ENCODE data around the gene ISLR2. TPM values are rescaled to one million over a fixed set of nuclear protein-coding genes. Genes with fewer than 3 reads are reported as not detected.

ISLR2 gene
- total RNA-seq, 1 experiment from 2014 or later, result 0.64 TPM

- Histone ChIP-seq H3K27ac (ENCODE audit: low read depth, low read length, poor library complexity, severe bottlenecking) (no peak overlapping the region), H3K9me3 (ENCODE audit: low read depth, low read length, poor library complexity, severe bottlenecking) (no peaks in the 10 kb centered on the region), H3K4me3 (ENCODE audit: low read depth, low read length, poor library complexity, severe bottlenecking) (no peak overlapping the region), H3K27me3 (replicated peaks; ENCODE audit: insufficient read depth, low read depth, low read length, poor library complexity) (no peaks in the 10 kb centered on the region), H3K4me1 (ENCODE audit: insufficient read depth, low read length, poor library complexity, severe bottlenecking) (no peaks in the 10 kb centered on the region), H3K36me3 (ENCODE audit: insufficient read depth, low read length, poor library complexity, severe bottlenecking) (no peaks in the 10 kb centered on the region)
- ChIA-PET CTCF (no interaction called here), POLR2A (ENCODE audit: low non-redundant PET) (no interaction called here)
- BruUV-seq (replicated peaks), result no TSS peak
- intact Hi-C loops (cut with micrococcal nuclease; ENCODE audit: unreplicated experiment), result no loop called here
- no peak for DNase-seq (ENCODE audit: low spot score)
- TF ChIP-seq CTCF (conservative IDR thresholded peaks at IDR 0.05; ENCODE audit: low read depth, low read length) (no peak), EZH2 (IDR thresholded peaks at IDR 0.05; ENCODE audit: borderline replicate concordance, low read depth, low read length, poor library complexity, severe bottlenecking) (no peak)
Observed at GRCh38 chr15:74147051-74147450, 16.7 kb downstream of the ISLR2 start.

DNA sequence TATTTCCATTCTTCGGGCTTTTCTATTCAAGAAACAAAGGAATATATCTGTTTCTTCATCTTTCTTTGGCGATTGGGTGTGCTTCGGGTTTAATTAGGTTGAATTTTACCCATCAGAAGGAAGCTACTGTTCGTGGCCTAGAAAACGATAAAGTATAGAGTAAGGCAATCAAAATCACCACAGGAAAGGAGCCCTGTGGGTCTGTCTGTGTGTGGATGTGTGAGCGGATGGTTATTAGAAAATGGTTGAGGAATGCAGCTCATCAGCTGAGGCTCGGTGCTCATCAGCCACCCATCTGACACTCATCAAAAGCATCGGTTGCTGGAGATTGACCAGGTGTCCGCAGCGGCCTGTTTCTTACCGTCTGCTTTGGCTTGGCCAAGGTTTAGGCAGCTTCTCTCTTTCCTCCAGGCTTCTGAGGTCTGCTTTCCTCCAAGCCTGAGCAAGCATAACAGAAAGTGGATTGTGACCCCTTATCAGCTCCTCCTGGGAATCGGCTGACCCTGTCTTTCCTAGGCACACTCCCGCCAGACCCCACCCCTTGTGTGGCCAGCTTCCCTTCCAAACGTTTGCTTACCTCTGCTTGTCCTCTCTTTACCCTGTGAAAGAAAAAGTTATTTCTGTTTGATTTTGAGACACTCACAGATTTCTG is 25.5 kb downstream of the ISLR2 start:
- H3K36me3 ChIP-seq (ENCODE audit: insufficient read depth, low read length, poor library complexity, severe bottlenecking), result no peaks in the 10 kb centered on the region
- POLR2A ChIA-PET (ENCODE audit: low non-redundant PET), result no interaction called here

DNA sequence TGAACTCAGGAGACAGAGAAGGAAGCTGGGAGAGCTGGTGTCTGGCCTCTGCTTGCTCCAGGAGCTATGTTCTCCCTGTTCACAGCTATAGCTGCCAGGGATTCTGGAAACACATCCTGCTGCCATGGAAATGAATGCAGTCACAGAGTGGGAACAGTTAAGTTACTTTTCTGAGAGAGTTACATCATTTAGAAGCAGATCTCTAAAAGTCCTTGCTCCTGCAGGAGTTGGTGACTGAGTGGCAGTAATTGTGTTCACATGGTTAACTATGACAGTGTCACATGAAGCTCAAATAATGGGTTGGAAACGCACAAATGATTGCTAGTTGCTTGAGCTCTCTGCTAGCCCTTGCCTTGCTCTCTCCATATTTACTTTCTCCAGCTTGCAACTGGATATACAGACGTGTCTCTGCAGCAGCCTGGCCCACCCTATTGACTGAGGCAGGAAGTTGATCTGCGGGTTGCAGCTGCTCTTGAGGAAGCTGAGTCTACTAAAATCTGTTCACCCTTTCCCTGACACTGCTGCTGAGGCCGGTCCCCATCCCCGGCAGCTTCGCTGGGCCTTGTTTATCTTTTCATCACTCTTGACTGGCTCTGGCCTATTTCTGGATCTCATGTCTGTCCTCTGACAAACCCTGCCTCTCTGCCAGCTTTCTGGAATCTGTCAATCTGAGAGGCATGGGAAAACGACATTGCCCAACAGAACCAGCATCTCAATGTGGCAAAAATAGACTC is 26.5 kb downstream of the ISLR2 start:
- Histone ChIP-seq H3K4me3 (ENCODE audit: low read depth, low read length, poor library complexity, severe bottlenecking) (no peak overlapping the region), H3K27me3 (replicated peaks; ENCODE audit: insufficient read depth, low read depth, low read length, poor library complexity) (no peaks in the 10 kb centered on the region), H3K27ac (ENCODE audit: low read depth, low read length, poor library complexity, severe bottlenecking) (no peak overlapping the region), H3K36me3 (ENCODE audit: insufficient read depth, low read length, poor library complexity, severe bottlenecking) (no peaks in the 10 kb centered on the region), H3K4me1 (ENCODE audit: insufficient read depth, low read length, poor library complexity, severe bottlenecking) (no peaks in the 10 kb centered on the region), H3K9me3 (ENCODE audit: low read depth, low read length, poor library complexity, severe bottlenecking) (no peaks in the 10 kb centered on the region)
- BruUV-seq (replicated peaks), result no TSS peak
- ChIA-PET POLR2A (ENCODE audit: low non-redundant PET) (interaction anchor here (0.6 kb wide), 1 partner anchor 18 kb away, joined by 15 read pairs; no protein-coding TSS in a partner anchor), CTCF (no interaction called here)
- TF ChIP-seq EZH2 (IDR thresholded peaks at IDR 0.05; ENCODE audit: borderline replicate concordance, low read depth, low read length, poor library complexity, severe bottlenecking) (no peak), CTCF (conservative IDR thresholded peaks at IDR 0.05; ENCODE audit: low read depth, low read length) (no peak)
- intact Hi-C loops (cut with micrococcal nuclease; ENCODE audit: unreplicated experiment), result no loop called here
- DNase-seq (ENCODE audit: low spot score), result no peak

More for the DNA sequence above, 25.5 kb downstream of the ISLR2 start:
- no peaks in the 10 kb centered on the region for H3K9me3 ChIP-seq (ENCODE audit: low read depth, low read length, poor library complexity, severe bottlenecking)
- H3K27me3 ChIP-seq (replicated peaks; ENCODE audit: insufficient read depth, low read depth, low read length, poor library complexity), result no peaks in the 10 kb centered on the region
- H3K4me3 ChIP-seq (ENCODE audit: low read depth, low read length, poor library complexity, severe bottlenecking), result no peak overlapping the region
- no peaks in the 10 kb centered on the region for H3K4me1 ChIP-seq (ENCODE audit: insufficient read depth, low read length, poor library complexity, severe bottlenecking)
- CTCF ChIA-PET, result interaction anchor here (1.3 kb wide), 1 partner anchor 152 kb away, joined by 3 read pairs; no protein-coding TSS in a partner anchor
- BruUV-seq (replicated peaks), result no TSS peak
- intact Hi-C loops (cut with micrococcal nuclease; ENCODE audit: unreplicated experiment), result no loop called here
- DNase-seq (ENCODE audit: low spot score), result no peak
- no peak overlapping the region for H3K27ac ChIP-seq (ENCODE audit: low read depth, low read length, poor library complexity, severe bottlenecking)
- TF ChIP-seq CTCF (conservative IDR thresholded peaks at IDR 0.05; ENCODE audit: low read depth, low read length), result no peak
- TF ChIP-seq EZH2 (IDR thresholded peaks at IDR 0.05; ENCODE audit: borderline replicate concordance, low read depth, low read length, poor library complexity, severe bottlenecking), result no peak
